ENCODE data around the gene NCKAP5.

DNA sequence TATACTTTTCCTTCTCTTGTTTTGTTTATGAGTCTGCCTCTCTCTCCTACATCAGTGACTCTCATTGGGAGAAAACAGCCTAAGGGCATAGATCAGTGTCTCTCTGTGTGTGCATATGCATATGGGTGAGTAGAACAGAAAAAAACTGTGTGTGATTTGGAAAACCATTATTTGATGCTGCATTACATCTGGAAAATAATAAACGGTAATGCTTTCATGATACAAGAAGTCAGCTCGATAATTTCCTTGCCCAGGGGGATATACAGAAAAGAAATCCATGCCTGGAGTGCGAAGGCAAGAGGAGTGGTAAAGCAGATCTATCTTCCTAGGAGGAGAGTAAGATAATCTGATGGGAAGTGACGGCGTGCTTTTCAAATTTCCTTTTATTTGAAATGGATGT, 676.8 kb downstream of the NCKAP5 start:
- TF ChIP-seq CTCF (IDR thresholded peaks at IDR 0.05): no peak
- TF ChIP-seq POLR2AphosphoS5 (IDR thresholded peaks at IDR 0.05; ENCODE audit: insufficient read depth in 1 of 2, low read depth in 1 of 2): no peak

All from vagina (tissue), 2 donors.